SU-DHL-6 (cell line): ENCODE measurements around the gene KIAA0825.

Experiments used
- EZH2phosphoT487 ChIP-seq: fragments of 200-600 bp; sonication (generic), shearing (Covaris generic); conservative IDR thresholded peaks from 2 replicates; pipeline ENCODE4 v1.6.1; 2018; ENCODE audit warnings: mild to moderate bottlenecking, antibody characterized with exemption, low read length, moderate library complexity, mixed read lengths
- TF ChIP-seq, protein P1 (sequence below): fragments of 200-600 bp; sonication (generic); IDR thresholded peaks from one replicate; pipeline ENCODE4 v1.5.1; 2017; ENCODE audit warnings: antibody characterized with exemption, mild to moderate bottlenecking, low read length, moderate library complexity; ENCODE audit not compliant: insufficient read depth, poor library complexity, severe bottlenecking

DNA sequence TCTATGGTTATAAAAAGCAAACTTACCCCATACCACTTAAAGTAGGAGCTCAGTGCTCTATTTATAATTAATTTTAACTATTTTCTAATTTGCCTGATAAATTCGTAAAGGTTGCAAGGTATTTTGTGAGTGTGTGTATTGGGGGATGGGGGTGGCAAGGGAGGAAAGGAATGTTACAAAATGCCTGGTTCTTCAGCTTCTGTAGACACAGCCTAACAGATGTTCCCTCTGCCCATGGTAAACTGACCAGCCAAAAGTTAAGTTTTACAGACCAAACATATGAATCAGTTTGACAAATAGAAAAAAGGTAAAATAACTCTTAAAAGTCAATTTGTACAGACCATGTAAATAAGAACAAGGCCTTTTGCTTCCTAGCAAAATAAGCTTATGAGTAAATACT is 232.6 kb downstream of the KIAA0825 start:
- TF ChIP-seq, protein P1, sequence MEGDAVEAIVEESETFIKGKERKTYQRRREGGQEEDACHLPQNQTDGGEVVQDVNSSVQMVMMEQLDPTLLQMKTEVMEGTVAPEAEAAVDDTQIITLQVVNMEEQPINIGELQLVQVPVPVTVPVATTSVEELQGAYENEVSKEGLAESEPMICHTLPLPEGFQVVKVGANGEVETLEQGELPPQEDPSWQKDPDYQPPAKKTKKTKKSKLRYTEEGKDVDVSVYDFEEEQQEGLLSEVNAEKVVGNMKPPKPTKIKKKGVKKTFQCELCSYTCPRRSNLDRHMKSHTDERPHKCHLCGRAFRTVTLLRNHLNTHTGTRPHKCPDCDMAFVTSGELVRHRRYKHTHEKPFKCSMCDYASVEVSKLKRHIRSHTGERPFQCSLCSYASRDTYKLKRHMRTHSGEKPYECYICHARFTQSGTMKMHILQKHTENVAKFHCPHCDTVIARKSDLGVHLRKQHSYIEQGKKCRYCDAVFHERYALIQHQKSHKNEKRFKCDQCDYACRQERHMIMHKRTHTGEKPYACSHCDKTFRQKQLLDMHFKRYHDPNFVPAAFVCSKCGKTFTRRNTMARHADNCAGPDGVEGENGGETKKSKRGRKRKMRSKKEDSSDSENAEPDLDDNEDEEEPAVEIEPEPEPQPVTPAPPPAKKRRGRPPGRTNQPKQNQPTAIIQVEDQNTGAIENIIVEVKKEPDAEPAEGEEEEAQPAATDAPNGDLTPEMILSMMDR = no peak
- TF ChIP-seq EZH2phosphoT487 = no peak
